MM.1S (cell line): Measurements from ENCODE around the gene FCGR3A.

Experiments used
- DNase-seq: peaks from one replicate; pipeline ENCODE4 v3.0.0-alpha.2; 2015
- H2AFZ ChIP-seq: fragments of 300-600 bp; sonication (generic); 2 replicates; pipeline ENCODE4 v1.6.0; 2016; ENCODE audit warnings: antibody characterized with exemption, low read length
- H3F3A ChIP-seq: fragments of 300-600 bp; sonication (generic); 2 replicates; pipeline ENCODE4 v1.6.1; 2016; ENCODE audit warnings: mild to moderate bottlenecking, antibody characterized with exemption, low read length, moderate library complexity, mixed read lengths; ENCODE audit not compliant: insufficient read depth
- H3K27ac ChIP-seq: fragments of 300-600 bp; sonication (generic); 2 replicates; pipeline ENCODE4 v1.5.1; 2016; ENCODE audit warnings: mild to moderate bottlenecking, low read length
- H3K27me3 ChIP-seq: fragments of 300-600 bp; sonication (generic); replicated peaks from 2 replicates; pipeline ENCODE4 v1.6.0; 2016; ENCODE audit warnings: low read length; ENCODE audit not compliant: insufficient read depth
- H3K36me3 ChIP-seq: fragments of 300-600 bp; sonication (generic); replicated peaks from 2 replicates; pipeline ENCODE4 v1.6.1; 2016; ENCODE audit warnings: mild to moderate bottlenecking, low read length, mixed read lengths; ENCODE audit not compliant: insufficient read depth
- H3K4me1 ChIP-seq: fragments of 300-600 bp; sonication (generic); 2 replicates; pipeline ENCODE4 v1.6.1; 2016; ENCODE audit warnings: low read length, mixed read lengths
- H3K4me2 ChIP-seq: fragments of 300-600 bp; sonication (generic); 2 replicates; pipeline ENCODE4 v1.6.0; 2016; ENCODE audit warnings: low read depth, low read length
- H3K4me3 ChIP-seq: fragments of 300-600 bp; sonication (generic); 2 replicates; pipeline ENCODE4 v1.5.1; 2016; ENCODE audit warnings: low read length, mixed read lengths
- H3K79me2 ChIP-seq: fragments of 300-600 bp; sonication (generic); 2 replicates; pipeline ENCODE4 v1.6.1; 2016; ENCODE audit warnings: mixed run types, low read length, mixed read lengths
- H3K9ac ChIP-seq: fragments of 300-600 bp; sonication (generic); 2 replicates; pipeline ENCODE4 v1.6.1; 2016; ENCODE audit warnings: low read length, mixed read lengths
- H3K9me2 ChIP-seq: fragments of 300-600 bp; sonication (generic); replicated peaks from 2 replicates; pipeline ENCODE4 v1.6.1; 2016; ENCODE audit warnings: mild to moderate bottlenecking, low read length, mixed read lengths; ENCODE audit not compliant: insufficient read depth
- H3K9me3 ChIP-seq: fragments of 300-600 bp; sonication (generic); replicated peaks from 2 replicates; pipeline ENCODE4 v1.6.1; 2016; ENCODE audit warnings: mild to moderate bottlenecking, low read length, mixed read lengths; ENCODE audit not compliant: insufficient read depth
- H4K20me1 ChIP-seq: fragments of 300-600 bp; sonication (generic); 2 replicates; pipeline ENCODE4 v1.6.1; 2016; ENCODE audit warnings: mild to moderate bottlenecking, low read length, moderate library complexity, mixed read lengths; ENCODE audit not compliant: insufficient read depth
- EZH2 ChIP-seq: fragments of 300-600 bp; sonication (generic); optimal IDR thresholded peaks from 2 replicates; pipeline ENCODE3; 2017; ENCODE audit warnings: low read depth, mild to moderate bottlenecking, antibody characterized with exemption, low read length, mixed read lengths
- EZH2phosphoT487 ChIP-seq: fragments of 300-600 bp; sonication (generic); IDR thresholded peaks from 2 replicates; pipeline ENCODE4 v1.6.1; 2018; ENCODE audit warnings: antibody characterized with exemption, low read length
- TF ChIP-seq, protein P1 (sequence below): fragments of 300-600 bp; sonication (generic); IDR thresholded peaks from 2 replicates; pipeline ENCODE4 v1.5.1; 2016; ENCODE audit warnings: antibody characterized with exemption, low read length, mixed read lengths

The FCGR3A gene

GRCh38 chr1:161506336-161507223, 43.0 kb downstream of the FCGR3A start:
- no peak overlapping the region for H2AFZ ChIP-seq
- no peak overlapping the region for H3K9ac ChIP-seq
- no peaks in the 10 kb centered on the region for H3F3A ChIP-seq
- no peaks in the 10 kb centered on the region for H3K79me2 ChIP-seq
- no peaks in the 10 kb centered on the region for H3K36me3 ChIP-seq
- H4K20me1 ChIP-seq: no peaks in the 10 kb centered on the region
- H3K9me3 ChIP-seq: no peaks in the 10 kb centered on the region
- no peak overlapping the region for H3K4me2 ChIP-seq
- no peaks in the 10 kb centered on the region for H3K4me1 ChIP-seq
- no peak for DNase-seq
- no peaks in the 10 kb centered on the region for H3K27me3 ChIP-seq
- no peaks in the 10 kb centered on the region for H3K9me2 ChIP-seq
- TF ChIP-seq, protein P1, sequence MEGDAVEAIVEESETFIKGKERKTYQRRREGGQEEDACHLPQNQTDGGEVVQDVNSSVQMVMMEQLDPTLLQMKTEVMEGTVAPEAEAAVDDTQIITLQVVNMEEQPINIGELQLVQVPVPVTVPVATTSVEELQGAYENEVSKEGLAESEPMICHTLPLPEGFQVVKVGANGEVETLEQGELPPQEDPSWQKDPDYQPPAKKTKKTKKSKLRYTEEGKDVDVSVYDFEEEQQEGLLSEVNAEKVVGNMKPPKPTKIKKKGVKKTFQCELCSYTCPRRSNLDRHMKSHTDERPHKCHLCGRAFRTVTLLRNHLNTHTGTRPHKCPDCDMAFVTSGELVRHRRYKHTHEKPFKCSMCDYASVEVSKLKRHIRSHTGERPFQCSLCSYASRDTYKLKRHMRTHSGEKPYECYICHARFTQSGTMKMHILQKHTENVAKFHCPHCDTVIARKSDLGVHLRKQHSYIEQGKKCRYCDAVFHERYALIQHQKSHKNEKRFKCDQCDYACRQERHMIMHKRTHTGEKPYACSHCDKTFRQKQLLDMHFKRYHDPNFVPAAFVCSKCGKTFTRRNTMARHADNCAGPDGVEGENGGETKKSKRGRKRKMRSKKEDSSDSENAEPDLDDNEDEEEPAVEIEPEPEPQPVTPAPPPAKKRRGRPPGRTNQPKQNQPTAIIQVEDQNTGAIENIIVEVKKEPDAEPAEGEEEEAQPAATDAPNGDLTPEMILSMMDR: no peak
- no peak for TF ChIP-seq EZH2phosphoT487
- no peak for TF ChIP-seq EZH2
- H3K27ac ChIP-seq: no peak overlapping the region
- no peak overlapping the region for H3K4me3 ChIP-seq

GRCh38 chr1:161505686-161506085, 43.9 kb downstream of the FCGR3A start:
- Histone ChIP-seq H3K9me2 (no peaks in the 10 kb centered on the region), H4K20me1 (no peaks in the 10 kb centered on the region), H3K4me2 (no peak overlapping the region), H2AFZ (no peak overlapping the region), H3K27me3 (no peaks in the 10 kb centered on the region), H3K27ac (no peak overlapping the region), H3K9me3 (no peaks in the 10 kb centered on the region), H3K79me2 (no peaks in the 10 kb centered on the region), H3F3A (no peaks in the 10 kb centered on the region), H3K36me3 (no peaks in the 10 kb centered on the region), H3K4me1 (no peaks in the 10 kb centered on the region), H3K9ac (no peak overlapping the region), H3K4me3 (no peak overlapping the region)
- TF ChIP-seq, protein P1: no peak
- TF ChIP-seq EZH2: no peak
- no peak for TF ChIP-seq EZH2phosphoT487
- DNase-seq: no peak

DNA sequence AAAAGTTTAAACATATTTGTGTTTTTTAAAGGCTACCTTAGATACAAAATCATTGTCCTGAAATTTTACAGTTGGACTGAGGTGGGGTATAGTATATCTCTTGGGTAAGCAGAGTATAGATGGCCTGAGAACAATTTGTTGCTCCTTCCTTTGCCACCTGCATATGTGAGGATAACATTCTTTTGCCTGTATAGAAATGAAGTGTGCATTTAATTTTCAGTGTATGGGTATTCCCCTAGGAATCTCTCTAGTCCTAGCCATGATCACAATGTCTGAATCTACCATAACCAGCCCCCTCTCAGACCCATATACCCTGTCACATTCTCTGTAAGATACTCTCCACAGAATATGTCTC, 46.2 kb downstream of the FCGR3A start:
- Histone ChIP-seq H3F3A (no peaks in the 10 kb centered on the region), H3K27me3 (no peaks in the 10 kb centered on the region), H3K4me2 (no peak overlapping the region), H3K9ac (no peak overlapping the region), H3K9me3 (no peaks in the 10 kb centered on the region), H3K4me3 (no peak overlapping the region), H3K36me3 (no peaks in the 10 kb centered on the region), H2AFZ (no peak overlapping the region), H3K27ac (no peak overlapping the region), H3K4me1 (no peaks in the 10 kb centered on the region), H4K20me1 (no peaks in the 10 kb centered on the region), H3K79me2 (no peaks in the 10 kb centered on the region), H3K9me2 (no peaks in the 10 kb centered on the region)
- DNase-seq: no peak
- TF ChIP-seq EZH2 (no peak), EZH2phosphoT487 (no peak)
- TF ChIP-seq, protein P1: no peak
